Kidney tubule cell (primary cell): ENCODE results near the gene CPM.
"Not testable (repeated sequence)": the region's sequence is repeated elsewhere in the genome, so short reads cannot be mapped to it uniquely, and the experiment has no call there.

Experiments used
- DNase-seq: peaks from one replicate; pipeline ENCODE4 v3.0.0-alpha.2; 2018; ENCODE audit warnings: low spot score

The CPM gene

GRCh38 chr12:68807274-68807575 is 125.7 kb downstream of the CPM start:
- not testable (repeated sequence) for DNase-seq

- no peak for DNase-seq
Observed at GRCh38 chr12:68806488-68807237, 126.3 kb downstream of the CPM start.

GRCh38 chr12:68805592-68806120 is 127.3 kb downstream of the CPM start:
- DNase-seq, result no peak

- no peak for DNase-seq
Observed at GRCh38 chr12:68804657-68805591, 128.0 kb downstream of the CPM start.

GRCh38 chr12:68803948-68804656 is 128.9 kb downstream of the CPM start:
- no peak for DNase-seq

GRCh38 chr12:68802911-68803651 is 129.9 kb downstream of the CPM start:
- not testable (repeated sequence) for DNase-seq

GRCh38 chr12:68802372-68802745 is 130.6 kb downstream of the CPM start:
- DNase-seq, result not testable (repeated sequence)
